Calu3 (cell line): ENCODE results near the gene GLOD4. TPM values are rescaled to one million over a fixed set of nuclear protein-coding genes. Genes with fewer than 3 reads are reported as not detected.

Experiments used
- BruUV-seq: library from RNA; stranded (reverse); fragments of 400-500 nt; replicated peaks from 2 replicates; lab custom pipeline; 2021; lab: Mats Ljungman, UMichigan
- CTCF ChIA-PET: fragments of 300-600 bp; sonication (Branson Sonifier 250); formaldehyde crosslinking; loops from one replicate; lab custom pipeline; 2022; ENCODE audit warnings: antibody characterized with exemption; lab: Charles Lee
- DNase-seq: peaks from one replicate; pipeline ENCODE4 v3.0.0; 2022
- H3K27ac Mint-ChIP-seq: one replicate; pipeline ENCODE4 v1.8.0; 2022; ENCODE audit warnings: mixed read lengths; ENCODE audit not compliant: unreplicated experiment
- H3K27me3 Mint-ChIP-seq: one replicate; pipeline ENCODE4 v1.8.0; 2022; ENCODE audit warnings: mixed read lengths; ENCODE audit not compliant: unreplicated experiment
- H3K36me3 Mint-ChIP-seq: one replicate; pipeline ENCODE4 v1.8.0; 2022; ENCODE audit warnings: mild to moderate bottlenecking, moderate library complexity, mixed read lengths; ENCODE audit not compliant: insufficient read depth, unreplicated experiment
- H3K4me1 Mint-ChIP-seq: one replicate; pipeline ENCODE4 v1.8.0; 2022; ENCODE audit warnings: mild to moderate bottlenecking, low read depth, mixed read lengths; ENCODE audit not compliant: unreplicated experiment
- H3K4me3 Mint-ChIP-seq: one replicate; pipeline ENCODE4 v1.8.0; 2022; ENCODE audit warnings: mild to moderate bottlenecking, low read depth, moderate library complexity, mixed read lengths; ENCODE audit not compliant: unreplicated experiment
- H3K9me3 Mint-ChIP-seq: one replicate; pipeline ENCODE4 v1.8.0; 2022; ENCODE audit warnings: low read depth, mixed read lengths; ENCODE audit not compliant: unreplicated experiment
- intact Hi-C: fragments of 100-400 bp; cut with micrococcal nuclease; formaldehyde crosslinking; loops from one replicate; pipeline ENCODE4 v1.10.0; 2022; ENCODE audit not compliant: unreplicated experiment
- total RNA-seq: library from RNA; stranded (reverse); gene quantifications from 2 replicates; pipeline ENCODE4 v1.2.3, GENCODE V29; 2022
- TF ChIP-seq, protein P1 (sequence below): fragments of 200-600 bp; IDR thresholded peaks from one replicate; pipeline ENCODE4 v1.8.0; 2022; ENCODE audit warnings: antibody characterized with exemption; ENCODE audit not compliant: unreplicated experiment

The GLOD4 gene
- total RNA-seq, 1 experiment from 2014 or later, result 56.9 TPM

DNA sequence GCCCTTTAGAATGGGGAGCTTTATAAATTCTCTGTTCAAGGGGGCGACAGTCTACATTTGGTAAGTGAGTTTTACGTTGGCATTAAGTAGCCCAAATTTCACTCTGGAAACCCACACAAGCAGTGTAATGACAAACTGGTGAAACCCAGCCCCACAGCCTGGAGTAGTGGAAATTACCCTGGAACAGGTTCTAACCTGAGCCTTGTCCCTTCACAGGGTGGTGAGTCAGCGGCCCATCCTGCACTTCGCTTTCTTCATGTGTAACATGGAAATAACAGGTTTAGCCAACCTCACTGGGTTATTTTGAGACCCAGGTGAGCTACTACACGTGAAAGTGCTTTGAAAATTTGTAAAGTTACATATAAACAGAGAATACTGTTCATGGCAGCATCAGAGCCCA, 53.2 kb downstream of the GLOD4 start:
- no peaks in the 10 kb centered on the region for H3K27me3 Mint-ChIP-seq
- no peak overlapping the region for H3K27ac Mint-ChIP-seq
- TF ChIP-seq, protein P1, sequence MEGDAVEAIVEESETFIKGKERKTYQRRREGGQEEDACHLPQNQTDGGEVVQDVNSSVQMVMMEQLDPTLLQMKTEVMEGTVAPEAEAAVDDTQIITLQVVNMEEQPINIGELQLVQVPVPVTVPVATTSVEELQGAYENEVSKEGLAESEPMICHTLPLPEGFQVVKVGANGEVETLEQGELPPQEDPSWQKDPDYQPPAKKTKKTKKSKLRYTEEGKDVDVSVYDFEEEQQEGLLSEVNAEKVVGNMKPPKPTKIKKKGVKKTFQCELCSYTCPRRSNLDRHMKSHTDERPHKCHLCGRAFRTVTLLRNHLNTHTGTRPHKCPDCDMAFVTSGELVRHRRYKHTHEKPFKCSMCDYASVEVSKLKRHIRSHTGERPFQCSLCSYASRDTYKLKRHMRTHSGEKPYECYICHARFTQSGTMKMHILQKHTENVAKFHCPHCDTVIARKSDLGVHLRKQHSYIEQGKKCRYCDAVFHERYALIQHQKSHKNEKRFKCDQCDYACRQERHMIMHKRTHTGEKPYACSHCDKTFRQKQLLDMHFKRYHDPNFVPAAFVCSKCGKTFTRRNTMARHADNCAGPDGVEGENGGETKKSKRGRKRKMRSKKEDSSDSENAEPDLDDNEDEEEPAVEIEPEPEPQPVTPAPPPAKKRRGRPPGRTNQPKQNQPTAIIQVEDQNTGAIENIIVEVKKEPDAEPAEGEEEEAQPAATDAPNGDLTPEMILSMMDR, result no peak
- BruUV-seq, result no TSS peak
- CTCF ChIA-PET, result no interaction called here
- DNase-seq, result no peak
- no peak overlapping the region for H3K4me3 Mint-ChIP-seq
- intact Hi-C loops, result no loop called here
- peaks cover 23% of the 10 kb centered on the region for H3K36me3 Mint-ChIP-seq
- no peaks in the 10 kb centered on the region for H3K9me3 Mint-ChIP-seq
- peaks cover 14% of the 10 kb centered on the region for H3K4me1 Mint-ChIP-seq

- H3K27ac Mint-ChIP-seq, result no peak overlapping the region
- intact Hi-C loops, result no loop called here
- no TSS peak for BruUV-seq
- no peaks in the 10 kb centered on the region for H3K9me3 Mint-ChIP-seq
- no peak for DNase-seq
- H3K36me3 Mint-ChIP-seq, result peaks cover 5% of the 10 kb centered on the region
- TF ChIP-seq, protein P1, result no peak
- H3K27me3 Mint-ChIP-seq, result no peaks in the 10 kb centered on the region
- H3K4me3 Mint-ChIP-seq, result no peak overlapping the region
- H3K4me1 Mint-ChIP-seq, result peaks cover 14% of the 10 kb centered on the region
- CTCF ChIA-PET, result no interaction called here
Measured at GRCh38 chr17:726271-726919, 55.7 kb downstream of the GLOD4 start.

GRCh38 chr17:725746-726145, 56.3 kb downstream of the GLOD4 start:
- no peak for DNase-seq
- no peaks in the 10 kb centered on the region for H3K27me3 Mint-ChIP-seq
- H3K4me1 Mint-ChIP-seq, result peaks cover 14% of the 10 kb centered on the region
- peaks cover 4% of the 10 kb centered on the region for H3K36me3 Mint-ChIP-seq
- CTCF ChIA-PET, result interaction anchor here (0.7 kb wide), 1 partner anchor 40 kb away, joined by 5 read pairs; no protein-coding TSS in a partner anchor
- no peaks in the 10 kb centered on the region for H3K9me3 Mint-ChIP-seq
- H3K4me3 Mint-ChIP-seq, result no peak overlapping the region
- no TSS peak for BruUV-seq
- intact Hi-C loops, result no loop called here
- TF ChIP-seq, protein P1, result no peak
- no peak overlapping the region for H3K27ac Mint-ChIP-seq

GRCh38 chr17:725084-725483, 57.0 kb downstream of the GLOD4 start:
- DNase-seq, result no peak
- no peaks in the 10 kb centered on the region for H3K9me3 Mint-ChIP-seq
- H3K27ac Mint-ChIP-seq, result no peak overlapping the region
- no peak overlapping the region for H3K4me3 Mint-ChIP-seq
- intact Hi-C loops, result no loop called here
- H3K36me3 Mint-ChIP-seq, result peaks cover 4% of the 10 kb centered on the region
- H3K27me3 Mint-ChIP-seq, result no peaks in the 10 kb centered on the region
- peaks cover 14% of the 10 kb centered on the region for H3K4me1 Mint-ChIP-seq
- CTCF ChIA-PET, result interaction anchor here (0.7 kb wide), 1 partner anchor 272 kb away, joined by 3 read pairs; the partner anchor contains the start of gene TIMM22
- TF ChIP-seq, protein P1, result no peak
- no TSS peak for BruUV-seq
